ENCODE data around the gene MINDY1. TPM values are rescaled to one million over a fixed set of nuclear protein-coding genes. Genes with fewer than 3 reads are reported as not detected.

Gene MINDY1
- total and polyA plus RNA-seq, 9 of the 15 experiments (the other 6 are each of a cell fraction or from before 2014, with no cell fraction given) = 0.49 to 11.0 (median 6.0) TPM

DNA sequence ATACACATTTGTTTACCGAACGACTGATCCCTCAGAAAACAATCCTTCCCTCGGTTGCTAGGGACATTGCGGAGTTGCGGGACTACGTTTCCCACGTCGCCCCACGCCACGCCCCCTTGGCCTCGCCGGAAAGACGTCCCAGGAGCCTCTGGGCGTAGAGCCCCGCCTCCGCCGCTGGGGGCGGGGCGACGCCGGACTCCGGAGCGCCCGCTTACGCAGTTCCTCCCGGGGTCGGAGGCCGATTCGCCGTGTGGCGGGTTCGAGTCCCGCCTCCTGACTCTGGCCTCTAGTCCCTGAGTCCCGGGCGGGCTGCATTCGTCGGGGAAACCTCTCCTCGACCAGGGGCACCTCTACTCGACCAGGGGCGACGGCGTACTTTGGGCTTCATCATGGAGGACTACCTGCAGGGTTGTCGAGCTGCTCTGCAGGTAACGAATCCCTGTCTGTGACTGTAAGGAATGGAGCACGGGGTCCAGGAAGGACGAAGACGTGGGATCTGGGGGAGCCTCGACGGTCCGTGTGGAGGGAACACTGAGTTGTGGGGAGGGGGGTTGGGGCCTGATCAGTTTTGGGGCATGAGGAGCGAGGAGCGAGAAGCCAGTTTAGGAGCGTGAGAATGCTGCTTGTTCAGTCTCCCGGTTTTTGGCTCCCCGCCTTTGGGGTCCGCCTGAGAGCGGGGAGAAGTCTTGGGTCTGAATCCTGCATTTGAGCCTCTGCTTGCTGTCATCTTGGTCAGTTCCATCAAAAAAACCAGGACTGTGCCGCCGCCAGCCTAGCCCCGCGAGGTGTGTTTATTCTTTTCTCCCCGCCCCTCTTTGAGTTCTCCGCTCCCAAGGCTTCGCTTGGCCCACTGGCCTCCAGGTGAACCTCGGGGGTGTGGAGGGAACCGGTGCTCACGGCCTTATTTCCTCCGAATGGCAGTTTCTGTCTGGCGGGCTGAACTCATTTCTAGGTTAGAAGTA is 1.8 kb upstream of the MINDY1 start, which contains the start of gene PRUNE1 (continued):
- TF ChIP-seq KAT2B (IDR thresholded peaks at IDR 0.05; ENCODE audit: low read depth, low read length) = no peak
- TF ChIP-seq HDAC8 (tag; IDR thresholded peaks at IDR 0.05) = no peak
- no peak for TF ChIP-seq MIER1 (IDR thresholded peaks at IDR 0.05; ENCODE audit: low read depth)
- TF ChIP-seq, protein P1, sequence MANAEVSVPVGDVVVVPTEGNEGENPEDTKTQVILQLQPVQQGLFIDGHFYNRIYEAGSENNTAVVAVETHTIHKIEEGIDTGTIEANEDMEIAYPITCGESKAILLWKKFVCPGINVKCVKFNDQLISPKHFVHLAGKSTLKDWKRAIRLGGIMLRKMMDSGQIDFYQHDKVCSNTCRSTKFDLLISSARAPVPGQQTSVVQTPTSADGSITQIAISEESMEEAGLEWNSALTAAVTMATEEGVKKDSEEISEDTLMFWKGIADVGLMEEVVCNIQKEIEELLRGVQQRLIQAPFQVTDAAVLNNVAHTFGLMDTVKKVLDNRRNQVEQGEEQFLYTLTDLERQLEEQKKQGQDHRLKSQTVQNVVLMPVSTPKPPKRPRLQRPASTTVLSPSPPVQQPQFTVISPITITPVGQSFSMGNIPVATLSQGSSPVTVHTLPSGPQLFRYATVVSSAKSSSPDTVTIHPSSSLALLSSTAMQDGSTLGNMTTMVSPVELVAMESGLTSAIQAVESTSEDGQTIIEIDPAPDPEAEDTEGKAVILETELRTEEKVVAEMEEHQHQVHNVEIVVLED (CRISPR knock-in tag; IDR thresholded peaks at IDR 0.05) = peak; percentile 89
- no peak for TF ChIP-seq ELF2 (CRISPR knock-in tag; IDR thresholded peaks at IDR 0.05)
- no peak for TF ChIP-seq FOXM1 (IDR thresholded peaks at IDR 0.05; ENCODE audit: low read depth)
- TF ChIP-seq FOXM1 (CRISPR knock-in tag; IDR thresholded peaks at IDR 0.05; ENCODE audit: low read depth) = no peak
- TF ChIP-seq CHCHD3 (CRISPR knock-in tag; IDR thresholded peaks at IDR 0.05) = no peak
- no peak for TF ChIP-seq SMC3 (conservative IDR thresholded peaks at IDR 0.05; ENCODE audit: insufficient read depth, low read depth, low read length)
- TF ChIP-seq FOXA3 (CRISPR knock-in tag; conservative IDR thresholded peaks at IDR 0.05 in 1 of 2, IDR thresholded peaks at IDR 0.05 in 1 of 2) = 0 out of 4 replicates have a peak, but pooled peaks of 1 of the 2 experiments have one; percentile 30
- peak; percentile 84 for TF ChIP-seq ZNF143 (CRISPR knock-in tag; IDR thresholded peaks at IDR 0.05)
- TF ChIP-seq, protein P2, sequence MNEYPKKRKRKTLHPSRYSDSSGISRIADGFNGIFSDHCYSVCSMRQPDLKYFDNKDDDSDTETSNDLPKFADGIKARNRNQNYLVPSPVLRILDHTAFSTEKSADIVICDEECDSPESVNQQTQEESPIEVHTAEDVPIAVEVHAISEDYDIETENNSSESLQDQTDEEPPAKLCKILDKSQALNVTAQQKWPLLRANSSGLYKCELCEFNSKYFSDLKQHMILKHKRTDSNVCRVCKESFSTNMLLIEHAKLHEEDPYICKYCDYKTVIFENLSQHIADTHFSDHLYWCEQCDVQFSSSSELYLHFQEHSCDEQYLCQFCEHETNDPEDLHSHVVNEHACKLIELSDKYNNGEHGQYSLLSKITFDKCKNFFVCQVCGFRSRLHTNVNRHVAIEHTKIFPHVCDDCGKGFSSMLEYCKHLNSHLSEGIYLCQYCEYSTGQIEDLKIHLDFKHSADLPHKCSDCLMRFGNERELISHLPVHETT (CRISPR knock-in tag; conservative IDR thresholded peaks at IDR 0.05 in 1 of 2, IDR thresholded peaks at IDR 0.05 in 1 of 2) = no peak
- no peak; the same call in 1 of the 2 replicates for TF ChIP-seq ZBTB1 (CRISPR knock-in tag; IDR thresholded peaks at IDR 0.05; ENCODE audit: borderline replicate concordance, low read depth)
- TF ChIP-seq CC2D1A (IDR thresholded peaks at IDR 0.05) = peak; percentile 30; the same call in 1 of the 2 replicates
- no peak for TF ChIP-seq NFIX (CRISPR knock-in tag; IDR thresholded peaks at IDR 0.05; ENCODE audit: low read depth)
- TF ChIP-seq, protein P3, sequence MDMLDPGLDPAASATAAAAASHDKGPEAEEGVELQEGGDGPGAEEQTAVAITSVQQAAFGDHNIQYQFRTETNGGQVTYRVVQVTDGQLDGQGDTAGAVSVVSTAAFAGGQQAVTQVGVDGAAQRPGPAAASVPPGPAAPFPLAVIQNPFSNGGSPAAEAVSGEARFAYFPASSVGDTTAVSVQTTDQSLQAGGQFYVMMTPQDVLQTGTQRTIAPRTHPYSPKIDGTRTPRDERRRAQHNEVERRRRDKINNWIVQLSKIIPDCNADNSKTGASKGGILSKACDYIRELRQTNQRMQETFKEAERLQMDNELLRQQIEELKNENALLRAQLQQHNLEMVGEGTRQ (CRISPR knock-in tag; IDR thresholded peaks at IDR 0.05) = no peak
- no peak for TF ChIP-seq CBFA2T2 (conservative IDR thresholded peaks at IDR 0.05)
- TF ChIP-seq SRSF3 (IDR thresholded peaks at IDR 0.05; ENCODE audit: insufficient read depth, low read length) = no peak

All from K562 (cell line).